GM19099 (cell line): ENCODE data around the gene INTS1.

Experiments used
- POLR2A ChIP-seq: IDR thresholded peaks from 3 replicates; pipeline ENCODE4 v1.6.1; 2011; ENCODE audit warnings: low read depth; ENCODE audit not compliant: insufficient read length; ENCODE audit errors: extremely low read depth

INTS1 gene

DNA sequence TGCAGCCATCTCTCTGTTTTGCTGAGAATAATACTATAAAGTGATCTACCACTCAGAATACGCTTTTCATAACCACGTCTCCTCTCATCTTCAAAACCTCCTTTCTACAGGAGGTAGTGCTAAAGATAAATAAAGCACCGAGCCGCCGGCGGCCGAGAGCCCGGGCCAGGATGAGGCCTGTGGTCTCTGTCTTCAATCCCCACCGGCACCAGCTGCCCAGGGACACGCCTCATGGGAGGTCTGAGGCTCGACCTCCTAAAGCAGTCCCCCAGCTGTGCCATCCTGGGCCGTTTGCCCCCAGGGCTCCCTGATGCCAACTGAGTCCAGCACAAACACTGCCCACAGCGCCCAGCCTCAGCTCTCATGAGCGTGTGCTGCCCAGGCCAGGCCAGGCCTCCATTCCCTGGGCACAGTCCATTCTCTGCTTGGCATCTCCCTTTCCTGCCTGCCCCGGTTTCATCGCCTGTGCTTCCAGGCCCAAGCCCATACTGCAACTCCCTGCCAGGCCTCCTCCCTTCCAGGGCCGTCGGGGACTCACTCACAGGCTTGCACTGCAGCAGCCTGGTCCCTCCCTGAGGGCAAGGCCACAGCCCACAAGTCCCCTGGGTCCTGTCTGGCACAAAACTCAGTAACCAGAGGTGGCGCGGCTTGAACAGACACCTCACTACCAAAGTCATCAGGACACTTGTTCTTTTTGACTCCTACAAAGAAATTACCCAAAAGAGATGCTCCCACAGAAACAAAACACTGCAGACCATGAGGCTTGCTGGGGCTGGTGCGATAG lies 2.5 kb downstream of the INTS1 start:
- TF ChIP-seq POLR2A = no peak

DNA sequence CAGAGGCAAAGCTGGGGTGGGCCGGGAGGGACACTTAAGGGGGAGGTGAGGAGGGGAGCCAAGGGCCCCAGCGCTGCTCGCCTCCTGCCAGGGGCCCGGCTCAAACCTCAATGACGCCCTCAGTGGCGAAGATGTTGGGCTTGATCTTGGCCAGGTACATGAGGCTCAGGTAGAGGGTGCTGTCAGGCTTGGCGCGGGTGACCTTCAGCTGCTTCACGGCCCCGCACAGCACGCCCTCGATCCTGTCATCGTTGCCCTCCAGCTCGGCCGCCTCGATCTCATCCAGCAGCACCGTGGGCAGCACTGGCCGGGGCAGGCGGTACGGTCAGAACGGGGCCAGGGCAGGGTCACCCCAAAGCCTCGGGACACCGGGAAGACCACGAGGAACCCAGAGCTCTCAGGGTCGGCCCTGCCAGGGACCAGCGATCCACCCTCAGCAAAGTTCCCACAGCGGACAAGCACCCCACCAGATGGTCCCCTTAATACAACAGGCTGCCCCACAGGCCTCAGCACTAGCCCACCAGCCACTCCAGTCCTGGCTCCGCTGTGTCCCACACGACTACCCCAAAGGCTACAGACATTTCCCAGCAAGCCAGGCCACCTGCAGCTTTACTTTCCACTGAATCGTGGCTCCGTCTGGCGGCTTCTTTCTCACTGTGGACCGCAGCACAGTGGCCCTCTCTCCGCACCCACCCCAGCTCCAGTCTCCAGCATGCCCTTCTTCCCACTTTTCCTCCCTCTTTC lies 4.0 kb downstream of the INTS1 start:
- TF ChIP-seq POLR2A = no peak

DNA sequence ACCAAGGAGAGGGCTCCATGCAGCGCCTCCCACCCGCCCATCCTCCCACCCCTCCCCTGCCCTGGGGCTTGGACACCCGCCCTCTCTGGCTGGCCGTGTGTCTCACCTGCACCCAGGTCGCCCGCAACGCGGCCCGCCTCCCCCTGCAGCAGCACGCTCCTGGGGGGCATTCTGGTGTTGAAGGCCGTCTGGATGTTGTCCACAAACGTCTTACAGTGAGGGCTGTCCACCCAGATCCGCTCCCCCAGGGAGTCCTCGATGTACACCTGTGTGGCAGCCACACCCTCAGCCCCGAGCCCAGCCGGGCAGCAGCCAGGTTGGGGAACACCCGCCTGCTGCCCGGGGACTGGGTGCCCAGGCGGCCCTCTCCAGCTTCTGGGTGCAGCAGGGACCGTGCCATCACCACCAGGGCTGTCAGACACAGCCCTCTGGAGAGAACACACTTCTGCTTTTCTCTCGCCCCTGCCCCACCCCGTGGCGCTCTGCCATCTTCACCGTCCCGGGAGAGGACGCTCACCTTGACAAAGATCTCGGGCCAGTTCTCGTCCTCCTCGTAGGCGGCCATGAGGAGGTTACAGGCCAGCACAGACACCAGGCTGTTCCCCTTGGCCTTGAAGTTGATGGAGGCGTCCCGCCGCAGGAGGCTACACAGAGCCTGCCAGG lies 4.7 kb downstream of the INTS1 start:
- no peak for TF ChIP-seq POLR2A

DNA sequence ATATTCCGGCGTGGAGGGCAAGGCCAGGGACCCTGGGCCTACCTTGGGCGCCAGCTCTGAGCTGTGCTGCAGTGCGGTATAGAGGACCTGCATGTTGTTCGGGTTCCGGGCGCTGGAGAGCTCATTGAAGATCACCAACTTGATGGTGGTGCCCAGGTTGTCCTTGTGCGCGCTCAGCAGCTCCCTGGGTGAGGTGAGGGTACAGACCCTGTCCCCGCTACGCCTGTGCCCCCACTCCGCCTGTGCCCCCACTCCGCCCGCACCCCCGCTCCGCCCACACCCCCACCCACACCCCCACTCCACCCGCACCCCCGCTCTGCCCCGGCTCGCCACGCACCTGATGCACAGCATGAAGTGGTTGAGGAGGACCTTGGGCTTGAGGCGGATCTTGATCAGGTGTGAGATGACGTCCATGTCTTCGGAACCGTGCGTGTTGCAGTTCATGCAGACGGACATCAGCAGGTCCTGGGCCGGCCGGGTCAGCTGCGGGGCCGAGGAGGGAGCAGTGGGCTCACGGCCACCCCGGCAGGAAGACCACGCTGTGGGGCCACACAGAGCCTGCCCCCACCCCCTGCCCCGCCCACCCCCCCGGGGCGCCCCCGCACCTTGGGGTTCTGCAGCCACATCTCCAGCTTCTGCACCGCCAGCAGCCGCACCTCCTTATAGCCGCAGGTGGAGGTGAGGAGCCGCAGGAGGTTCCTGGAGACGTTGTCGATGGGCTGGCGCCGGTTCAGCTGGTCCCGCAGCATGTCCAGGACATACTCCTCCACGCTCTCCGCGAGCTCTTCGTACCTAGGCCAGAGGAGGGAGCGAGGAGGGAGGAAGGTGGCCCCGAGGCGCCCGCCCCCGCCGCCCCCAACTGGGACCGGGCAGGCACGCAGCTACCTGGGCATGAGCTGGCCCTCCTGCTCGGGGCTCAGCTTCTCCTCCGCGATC lies 5.6 kb downstream of the INTS1 start:
- no peak for TF ChIP-seq POLR2A

DNA sequence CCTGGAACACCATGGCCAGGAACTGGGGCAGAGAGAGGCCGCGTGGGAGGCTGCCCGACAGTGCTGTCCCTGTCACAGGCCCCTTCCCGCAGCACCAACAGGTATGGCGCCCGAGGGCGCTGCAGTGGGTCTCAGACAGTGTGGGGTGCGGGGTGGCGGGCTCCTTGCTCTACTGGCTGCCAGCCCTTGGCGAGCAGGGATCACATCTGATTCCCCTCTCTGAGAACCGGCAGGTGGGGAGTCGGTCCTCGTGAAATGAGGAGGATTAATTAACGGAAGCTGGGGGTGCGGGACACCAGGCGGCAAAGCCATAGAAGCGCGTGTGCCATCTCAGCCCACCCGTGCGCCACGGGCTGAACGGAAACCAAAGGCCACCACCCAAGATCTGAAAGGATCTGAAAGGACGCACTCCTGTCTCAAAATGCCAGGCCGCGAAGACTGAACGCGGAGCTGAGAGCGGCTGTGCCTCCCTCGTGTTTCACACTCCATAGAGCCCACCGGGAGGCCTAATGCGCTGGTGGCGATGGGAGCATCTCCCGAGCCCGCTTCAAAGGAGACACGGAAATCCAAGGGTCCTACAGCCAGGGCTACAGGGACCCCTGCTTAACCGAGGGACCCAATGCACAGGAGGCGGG lies 6.8 kb downstream of the INTS1 start:
- TF ChIP-seq POLR2A = no peak

DNA sequence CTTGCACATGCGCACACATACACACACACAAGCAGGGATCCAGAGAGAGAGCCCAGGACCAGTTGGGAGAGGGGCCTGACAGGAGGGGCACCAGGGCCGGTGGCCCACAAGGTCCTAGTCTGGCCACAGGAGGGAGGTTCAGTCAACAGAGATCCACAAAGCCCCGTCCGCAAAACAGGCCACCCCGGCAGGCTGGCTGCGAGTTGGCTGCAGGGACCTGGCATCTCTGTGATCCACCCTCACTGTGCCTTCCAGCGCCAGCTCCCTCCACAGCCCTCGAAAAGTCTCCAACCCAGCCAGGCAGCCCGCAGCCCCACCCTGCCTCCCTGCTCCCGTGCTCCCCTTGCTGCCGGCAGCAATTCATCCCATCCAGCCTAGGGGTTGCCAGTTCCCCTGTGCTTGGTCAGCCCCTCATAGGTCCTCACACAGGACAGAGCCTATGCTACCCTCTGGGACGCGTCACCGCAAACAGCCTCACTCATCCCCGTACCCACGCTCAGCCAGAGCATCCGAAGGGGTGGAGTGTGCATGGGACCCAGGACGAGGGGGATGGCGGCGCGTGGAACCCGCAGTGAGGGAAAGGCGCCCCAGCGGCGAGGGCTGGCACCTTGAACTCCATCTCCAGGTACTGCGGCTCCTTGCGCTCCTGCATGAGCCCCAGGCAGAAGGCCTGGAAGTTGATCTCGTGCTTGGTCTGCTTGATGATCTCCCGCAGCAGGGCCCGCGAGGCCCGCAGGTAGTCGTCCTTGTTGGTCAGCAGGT lies 7.5 kb downstream of the INTS1 start:
- TF ChIP-seq POLR2A = no peak

DNA sequence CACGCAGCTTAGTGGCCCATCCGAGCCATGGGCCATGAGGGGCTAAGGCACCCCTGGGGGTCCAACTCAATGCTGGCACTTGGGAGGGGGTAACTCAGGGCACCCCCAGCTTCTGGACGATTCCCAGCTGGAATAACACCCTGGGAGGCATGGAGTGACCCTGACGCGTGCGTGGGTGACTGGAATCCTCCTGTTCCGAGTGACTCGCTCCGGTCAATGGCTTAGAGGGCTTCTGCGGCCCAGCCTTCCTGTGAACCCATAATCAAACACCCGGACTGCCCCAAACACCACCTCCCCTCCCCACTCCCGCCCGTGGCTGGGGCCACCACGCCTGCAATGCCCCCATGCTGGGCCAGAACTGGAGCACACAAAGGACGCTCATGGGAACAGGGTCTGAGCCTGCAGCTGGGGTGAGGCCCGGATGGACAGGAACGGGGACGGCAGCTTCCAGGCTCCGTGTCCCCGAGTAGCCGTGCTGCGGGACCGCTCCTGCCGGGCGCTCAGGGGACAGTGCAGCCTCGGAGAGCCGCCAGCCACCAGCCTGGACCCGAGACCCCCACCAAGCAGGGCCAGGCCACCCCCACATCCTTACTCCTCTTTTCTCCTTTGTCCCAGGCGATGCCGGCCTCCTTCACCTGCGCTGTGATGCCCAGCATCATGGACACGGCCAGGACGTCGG lies 8.5 kb downstream of the INTS1 start:
- TF ChIP-seq POLR2A = no peak

DNA sequence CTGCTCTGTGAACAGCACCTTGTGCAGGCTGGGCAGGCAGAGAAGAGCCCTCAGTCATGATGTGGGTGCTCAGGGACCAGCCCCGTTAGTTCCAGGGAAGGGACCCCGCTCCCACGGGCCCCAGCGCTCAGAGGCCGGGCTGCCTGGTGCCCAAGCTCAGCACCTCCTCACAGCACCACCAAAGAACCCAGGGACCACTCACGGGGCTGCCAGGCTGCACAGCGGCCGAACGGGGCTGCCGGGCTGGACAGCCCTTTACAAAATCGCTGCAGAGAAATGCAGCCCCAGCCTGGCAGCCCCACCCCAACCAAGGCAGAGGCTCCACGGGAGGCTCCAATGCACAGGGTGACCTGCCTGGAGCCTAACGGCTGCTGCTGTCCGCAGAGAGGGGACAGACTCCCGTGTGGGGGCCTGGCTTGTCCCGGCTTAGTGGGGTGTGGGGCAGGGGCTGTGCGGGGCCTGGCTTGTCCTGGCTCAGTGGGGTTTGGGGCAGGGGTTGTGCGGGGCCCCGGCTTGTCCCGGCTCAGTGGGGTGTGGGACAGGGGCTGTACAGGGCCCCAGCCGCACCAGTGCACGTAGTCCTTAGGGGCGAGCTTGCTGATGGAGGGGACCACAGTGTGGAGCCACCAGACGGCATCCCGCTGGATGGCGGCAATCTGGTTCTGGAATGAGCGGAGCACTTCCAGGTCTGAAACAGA lies 9.2 kb downstream of the INTS1 start:
- no peak for TF ChIP-seq POLR2A

DNA sequence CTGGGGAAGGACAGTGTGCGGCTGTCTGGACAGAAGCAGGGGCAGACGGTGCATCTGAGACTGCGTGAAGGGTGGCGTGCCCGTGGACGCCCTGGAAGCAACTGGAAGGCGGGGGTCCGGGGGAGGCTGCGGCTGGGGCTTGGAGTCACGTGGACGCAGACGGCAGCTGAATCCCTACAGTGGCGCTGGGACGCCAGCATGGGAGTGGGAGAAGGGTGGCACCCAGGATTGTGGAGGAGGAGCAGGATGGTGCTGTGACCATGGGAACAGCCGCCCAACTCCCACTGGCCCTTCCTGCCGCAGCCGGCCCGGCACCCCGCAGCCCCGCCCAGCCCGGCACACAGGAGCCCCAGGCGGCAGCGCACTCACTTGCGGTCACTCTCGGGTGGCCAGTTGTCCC lies 9.7 kb downstream of the INTS1 start:
- no peak for TF ChIP-seq POLR2A

DNA sequence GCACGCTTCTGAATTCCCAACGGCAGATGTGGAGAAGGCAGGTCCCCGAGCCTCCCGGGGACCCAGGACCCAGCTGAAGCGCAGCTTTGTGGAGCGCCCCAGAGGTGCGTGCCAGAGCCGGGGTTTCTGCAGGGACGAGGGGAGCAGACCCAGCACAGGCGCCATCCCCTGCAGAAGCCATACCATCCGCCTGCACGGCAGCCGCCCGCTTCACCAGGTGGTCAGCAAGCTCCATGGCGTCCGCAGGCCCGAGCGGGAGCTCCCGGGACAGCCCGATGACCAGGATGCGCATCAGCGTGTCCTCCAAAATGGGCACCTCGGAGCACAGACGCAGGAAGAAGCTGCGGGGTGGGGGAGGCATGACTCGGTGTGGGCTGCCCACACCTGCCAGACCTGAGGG lies 10.6 kb downstream of the INTS1 start:
- TF ChIP-seq POLR2A = no peak

DNA sequence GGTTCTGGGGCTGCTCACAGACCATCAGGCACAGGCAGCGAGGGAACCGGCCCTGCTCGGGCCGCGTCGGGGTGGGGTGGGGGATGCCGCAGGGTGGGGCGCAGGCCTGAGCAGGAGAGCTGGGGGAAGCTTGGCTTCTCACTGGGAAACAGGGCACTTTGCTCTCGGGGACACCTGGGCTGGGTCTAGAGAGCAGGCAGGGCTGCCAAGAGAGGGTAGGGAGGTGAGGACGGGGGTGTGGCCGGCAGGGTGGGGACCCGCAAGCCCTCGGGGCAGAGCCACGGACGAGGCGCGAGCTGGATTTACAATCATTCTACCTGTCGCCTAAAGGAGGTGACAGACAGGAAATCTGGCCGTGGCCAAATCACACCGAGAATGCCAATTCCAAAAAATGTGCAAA lies 11.1 kb downstream of the INTS1 start:
- no peak for TF ChIP-seq POLR2A

DNA sequence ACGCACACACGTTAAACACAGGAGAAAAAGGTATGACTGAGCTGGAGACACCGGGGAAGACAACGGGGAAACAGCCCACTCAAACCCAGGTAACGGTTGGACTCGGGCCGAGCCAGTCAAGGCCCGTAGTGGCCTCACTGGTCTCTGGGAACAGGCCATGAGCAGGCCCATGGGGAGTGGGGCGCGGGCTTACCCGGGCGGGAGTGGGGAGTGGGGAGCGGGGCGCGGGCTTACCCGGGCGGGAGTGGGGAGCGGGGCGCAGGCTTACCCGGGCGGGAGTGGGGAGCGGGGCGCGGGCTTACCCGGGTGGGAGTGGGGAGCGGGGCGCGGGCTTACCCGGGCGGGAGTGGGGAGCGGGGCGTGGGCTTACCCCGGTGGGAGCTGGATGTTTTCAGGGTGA lies 11.5 kb downstream of the INTS1 start:
- TF ChIP-seq POLR2A = no peak
